ENCODE data around the gene MAML2.

GRCh38 chr11:96044747-96045146 lies 298.2 kb downstream of the MAML2 start:
- TF ChIP-seq CTCF (IDR thresholded peaks at IDR 0.05) (no peak), SIN3A (IDR thresholded peaks at IDR 0.05; ENCODE audit: borderline replicate concordance, insufficient read depth, low read depth, low read length) (no peak), POLR2AphosphoS5 (IDR thresholded peaks at IDR 0.05; ENCODE audit: low read depth, low read length) (no peak)
- TF ChIP-seq, protein P1, sequence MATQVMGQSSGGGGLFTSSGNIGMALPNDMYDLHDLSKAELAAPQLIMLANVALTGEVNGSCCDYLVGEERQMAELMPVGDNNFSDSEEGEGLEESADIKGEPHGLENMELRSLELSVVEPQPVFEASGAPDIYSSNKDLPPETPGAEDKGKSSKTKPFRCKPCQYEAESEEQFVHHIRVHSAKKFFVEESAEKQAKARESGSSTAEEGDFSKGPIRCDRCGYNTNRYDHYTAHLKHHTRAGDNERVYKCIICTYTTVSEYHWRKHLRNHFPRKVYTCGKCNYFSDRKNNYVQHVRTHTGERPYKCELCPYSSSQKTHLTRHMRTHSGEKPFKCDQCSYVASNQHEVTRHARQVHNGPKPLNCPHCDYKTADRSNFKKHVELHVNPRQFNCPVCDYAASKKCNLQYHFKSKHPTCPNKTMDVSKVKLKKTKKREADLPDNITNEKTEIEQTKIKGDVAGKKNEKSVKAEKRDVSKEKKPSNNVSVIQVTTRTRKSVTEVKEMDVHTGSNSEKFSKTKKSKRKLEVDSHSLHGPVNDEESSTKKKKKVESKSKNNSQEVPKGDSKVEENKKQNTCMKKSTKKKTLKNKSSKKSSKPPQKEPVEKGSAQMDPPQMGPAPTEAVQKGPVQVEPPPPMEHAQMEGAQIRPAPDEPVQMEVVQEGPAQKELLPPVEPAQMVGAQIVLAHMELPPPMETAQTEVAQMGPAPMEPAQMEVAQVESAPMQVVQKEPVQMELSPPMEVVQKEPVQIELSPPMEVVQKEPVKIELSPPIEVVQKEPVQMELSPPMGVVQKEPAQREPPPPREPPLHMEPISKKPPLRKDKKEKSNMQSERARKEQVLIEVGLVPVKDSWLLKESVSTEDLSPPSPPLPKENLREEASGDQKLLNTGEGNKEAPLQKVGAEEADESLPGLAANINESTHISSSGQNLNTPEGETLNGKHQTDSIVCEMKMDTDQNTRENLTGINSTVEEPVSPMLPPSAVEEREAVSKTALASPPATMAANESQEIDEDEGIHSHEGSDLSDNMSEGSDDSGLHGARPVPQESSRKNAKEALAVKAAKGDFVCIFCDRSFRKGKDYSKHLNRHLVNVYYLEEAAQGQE (IDR thresholded peaks at IDR 0.05; ENCODE audit: insufficient read depth in 1 of 2, low read depth in 2 of 2, low read length in 1 of 2), result no peak

Data from Panc1 (cell line).